HEK293 (cell line): ENCODE measurements around the gene FUT9.

Experiments
- CTCF ChIA-PET: fragments of 350-600 bp; formaldehyde crosslinking; extraction: SDS; loops from one replicate; lab custom pipeline; 2021; ENCODE audit warnings: antibody characterized with exemption; lab: Yijun Ruan, JAX
- POLR2A ChIA-PET: fragments of 300-600 bp; formaldehyde crosslinking; extraction: SDS; loops from one replicate; lab custom pipeline; 2020; ENCODE audit warnings: antibody characterized with exemption, inconsistent platforms; lab: Yijun Ruan, JAX
- H3K27ac ChIP-seq: fragments of 200-500 bp; sonication (Bioruptor generic); 2 replicates; pipeline ENCODE4 v1.5.1; 2014; ENCODE audit warnings: low read depth, low read length, control low read depth, inconsistent platforms; ENCODE audit errors: extremely low read depth
- H3K36me3 ChIP-seq, 2 experiments: fragments of 200-500 bp in 1 of 2; sonication (Bioruptor generic) in 1 of 2; 1 replicate in 1 of 2; 2 replicates in 1 of 2; pipeline ENCODE4 v1.5.1; 2014 to 2017; ENCODE audit warnings: inconsistent platforms in 2 of 2, low read length in 2 of 2; ENCODE audit not compliant: control insufficient read depth in 2 of 2, insufficient read depth in 1 of 2
- H3K4me1 ChIP-seq: fragments of 200-500 bp; sonication (Bioruptor generic); 2 replicates; pipeline ENCODE4 v1.5.1; 2014; ENCODE audit warnings: mild to moderate bottlenecking, low read length, inconsistent platforms; ENCODE audit not compliant: control insufficient read depth, insufficient read depth
- H3K4me3 ChIP-seq: 2 replicates; pipeline ENCODE4 v1.5.1; 2011; ENCODE audit warnings: low read depth, mild to moderate bottlenecking, control low read depth, low read length, moderate library complexity
- H3K9me3 ChIP-seq: fragments of 200-500 bp; sonication (Bioruptor generic); 2 replicates; pipeline ENCODE4 v1.5.1; 2014; ENCODE audit warnings: low read depth, low read length, inconsistent platforms; ENCODE audit not compliant: control insufficient read depth, insufficient read depth
- PRDM10 ChIP-seq: fragments of 450-650 bp; formaldehyde crosslinking; IDR thresholded peaks from 2 replicates; pipeline ENCODE4 v1.5.1; 2016; ENCODE audit warnings: missing biosample characterization, missing genetic modification characterization
- PRDM4 ChIP-seq: fragments of 450-650 bp; formaldehyde crosslinking; IDR thresholded peaks from 2 replicates; pipeline ENCODE4 v1.5.1; 2017; ENCODE audit warnings: missing biosample characterization, missing genetic modification characterization
- REST ChIP-seq: fragments of 450-650 bp; formaldehyde crosslinking; IDR thresholded peaks from 2 replicates; pipeline ENCODE4 v1.5.1; 2016; ENCODE audit warnings: missing biosample characterization, missing genetic modification characterization
- ZBTB26 ChIP-seq: fragments of 450-650 bp; formaldehyde crosslinking; optimal IDR thresholded peaks from 2 replicates; pipeline ENCODE3; 2016; ENCODE audit warnings: missing biosample characterization, mild to moderate bottlenecking, missing genetic modification characterization
- ZBTB44 ChIP-seq: fragments of 450-650 bp; IDR thresholded peaks from 2 replicates; pipeline ENCODE4 v1.5.1; 2018; ENCODE audit warnings: missing biosample characterization, mild to moderate bottlenecking, missing genetic modification characterization
- ZNF121 ChIP-seq: fragments of 450-650 bp; formaldehyde crosslinking; IDR thresholded peaks from 2 replicates; pipeline ENCODE4 v1.5.1; 2016; ENCODE audit warnings: missing biosample characterization, missing genetic modification characterization
- ZNF223 ChIP-seq: fragments of 450-650 bp; formaldehyde crosslinking; IDR thresholded peaks from 2 replicates; pipeline ENCODE4 v1.5.1; 2016; ENCODE audit warnings: missing biosample characterization, missing genetic modification characterization
- ZNF274 ChIP-seq, 2 experiments: fragments of 200-500 bp in 1 of 2; fragments of 450-650 bp in 1 of 2; sonication (Bioruptor generic) in 1 of 2; formaldehyde crosslinking in 1 of 2; IDR thresholded peaks; 2 replicates each; pipeline versions ENCODE4 v1.5.1 to v1.6.1; 2014 to 2016; ENCODE audit warnings: borderline replicate concordance in 1 of 2, inconsistent platforms in 1 of 2, low read length in 1 of 2, missing biosample characterization in 1 of 2, missing genetic modification characterization in 1 of 2
- ZNF280D ChIP-seq: fragments of 450-650 bp; formaldehyde crosslinking; IDR thresholded peaks from 2 replicates; pipeline ENCODE4 v1.5.1; 2016; ENCODE audit warnings: missing biosample characterization, missing genetic modification characterization
- ZNF404 ChIP-seq: fragments of 450-650 bp; formaldehyde crosslinking; IDR thresholded peaks from 2 replicates; pipeline ENCODE4 v1.5.1; 2017; ENCODE audit warnings: missing biosample characterization, missing genetic modification characterization
- ZNF549 ChIP-seq: fragments of 450-650 bp; IDR thresholded peaks from 2 replicates; pipeline ENCODE4 v1.5.1; 2018; ENCODE audit warnings: missing biosample characterization, missing genetic modification characterization, mild to moderate bottlenecking, inconsistent platforms, moderate library complexity
- ZNF585B ChIP-seq: fragments of 450-650 bp; formaldehyde crosslinking; IDR thresholded peaks from 2 replicates; pipeline ENCODE4 v1.5.1; 2016; ENCODE audit warnings: missing biosample characterization, missing genetic modification characterization
- ZNF600 ChIP-seq: fragments of 450-650 bp; formaldehyde crosslinking; IDR thresholded peaks from 2 replicates; pipeline ENCODE4 v1.5.1; 2016; ENCODE audit warnings: missing biosample characterization, missing genetic modification characterization
- ZSCAN16 ChIP-seq: fragments of 450-650 bp; formaldehyde crosslinking; IDR thresholded peaks from 2 replicates; pipeline ENCODE4 v1.5.1; 2016; ENCODE audit warnings: missing biosample characterization, missing genetic modification characterization
- ZSCAN5A ChIP-seq: fragments of 450-650 bp; formaldehyde crosslinking; IDR thresholded peaks from 2 replicates; pipeline ENCODE4 v1.5.1; 2016; ENCODE audit warnings: missing biosample characterization, missing genetic modification characterization
- ZXDB ChIP-seq: fragments of 450-650 bp; formaldehyde crosslinking; IDR thresholded peaks from 2 replicates; pipeline ENCODE4 v1.5.1; 2016; ENCODE audit warnings: missing biosample characterization, missing genetic modification characterization

FUT9 gene

GRCh38 chr6:96001891-96002575 is 13.7 kb upstream of the FUT9 start:
- H3K36me3 ChIP-seq: no peaks in the 10 kb centered on the region
- no peak overlapping the region for H3K4me3 ChIP-seq
- ChIA-PET POLR2A (no interaction called here), CTCF (interaction anchor here (0.6 kb wide), 1 partner anchor 12 kb away, joined by 3 read pairs; no protein-coding TSS in a partner anchor)
- TF ChIP-seq PRDM10 (no peak), ZNF280D (no peak)
- H3K9me3 ChIP-seq: no peaks in the 10 kb centered on the region
- no peaks in the 10 kb centered on the region for H3K4me1 ChIP-seq
- no peak overlapping the region for H3K27ac ChIP-seq

- Histone ChIP-seq H3K36me3 (no peaks in the 10 kb centered on the region), H3K27ac (no peak overlapping the region), H3K9me3 (no peaks in the 10 kb centered on the region), H3K4me3 (no peak overlapping the region), H3K4me1 (no peaks in the 10 kb centered on the region)
- CTCF ChIA-PET: no interaction called here
- POLR2A ChIA-PET: no interaction called here
- TF ChIP-seq ZBTB26 (no peak), ZXDB (no peak), ZNF223 (tag by site-specific recombination) (no peak), ZSCAN5A (tag by site-specific recombination) (no peak), REST (tag by site-specific recombination) (no peak), PRDM4 (tag by site-specific recombination) (no peak), ZNF549 (no peak), ZNF121 (tag by site-specific recombination) (no peak), ZNF274 (IDR thresholded peaks at IDR 0.05; ENCODE audit: low read length) (no peak), ZNF274 (tag by site-specific recombination; IDR thresholded peaks at IDR 0.05; ENCODE audit: borderline replicate concordance) (no peak), ZNF600 (tag by site-specific recombination) (no peak), ZSCAN16 (tag by site-specific recombination) (no peak), ZBTB44 (tag by site-specific recombination) (no peak), ZNF404 (no peak), ZNF585B (tag by site-specific recombination) (no peak)
These were observed 13.2 kb upstream of the FUT9 start for GRCh38 chr6:96002576-96002910.
